ENCODE measurements around the gene DOCK9. TPM values are rescaled to one million over a fixed set of nuclear protein-coding genes. Genes with fewer than 3 reads are reported as not detected.

DOCK9 gene
- total RNA-seq, 1 experiment from 2014 or later = 36.6 TPM

DNA sequence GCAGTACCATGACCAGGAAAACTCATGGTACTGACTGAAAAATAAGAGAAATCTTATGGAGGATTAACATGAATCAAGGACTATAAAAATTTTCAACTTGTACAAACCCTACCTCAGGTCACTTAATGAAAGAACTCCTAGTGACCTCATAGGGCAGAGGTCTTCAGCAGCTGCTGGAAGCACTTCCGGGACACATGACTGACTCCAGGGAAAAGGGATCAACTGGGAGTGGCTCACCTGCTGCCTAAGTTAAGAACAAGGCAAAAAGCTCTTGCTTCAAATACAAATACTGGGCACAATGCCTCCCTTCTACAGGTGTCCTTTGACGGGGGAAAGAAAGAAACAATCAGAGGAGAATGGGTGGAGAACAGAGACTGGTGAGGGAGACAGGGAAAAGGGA, 18.6 kb downstream of the DOCK9 start (continued):
- TF ChIP-seq, protein P1, sequence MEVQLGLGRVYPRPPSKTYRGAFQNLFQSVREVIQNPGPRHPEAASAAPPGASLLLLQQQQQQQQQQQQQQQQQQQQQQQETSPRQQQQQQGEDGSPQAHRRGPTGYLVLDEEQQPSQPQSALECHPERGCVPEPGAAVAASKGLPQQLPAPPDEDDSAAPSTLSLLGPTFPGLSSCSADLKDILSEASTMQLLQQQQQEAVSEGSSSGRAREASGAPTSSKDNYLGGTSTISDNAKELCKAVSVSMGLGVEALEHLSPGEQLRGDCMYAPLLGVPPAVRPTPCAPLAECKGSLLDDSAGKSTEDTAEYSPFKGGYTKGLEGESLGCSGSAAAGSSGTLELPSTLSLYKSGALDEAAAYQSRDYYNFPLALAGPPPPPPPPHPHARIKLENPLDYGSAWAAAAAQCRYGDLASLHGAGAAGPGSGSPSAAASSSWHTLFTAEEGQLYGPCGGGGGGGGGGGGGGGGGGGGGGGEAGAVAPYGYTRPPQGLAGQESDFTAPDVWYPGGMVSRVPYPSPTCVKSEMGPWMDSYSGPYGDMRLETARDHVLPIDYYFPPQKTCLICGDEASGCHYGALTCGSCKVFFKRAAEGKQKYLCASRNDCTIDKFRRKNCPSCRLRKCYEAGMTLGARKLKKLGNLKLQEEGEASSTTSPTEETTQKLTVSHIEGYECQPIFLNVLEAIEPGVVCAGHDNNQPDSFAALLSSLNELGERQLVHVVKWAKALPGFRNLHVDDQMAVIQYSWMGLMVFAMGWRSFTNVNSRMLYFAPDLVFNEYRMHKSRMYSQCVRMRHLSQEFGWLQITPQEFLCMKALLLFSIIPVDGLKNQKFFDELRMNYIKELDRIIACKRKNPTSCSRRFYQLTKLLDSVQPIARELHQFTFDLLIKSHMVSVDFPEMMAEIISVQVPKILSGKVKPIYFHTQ (CRISPR knock-in tag; IDR thresholded peaks at IDR 0.05) = no peak
- no peak for TF ChIP-seq NR3C1 (CRISPR knock-in tag; conservative IDR thresholded peaks at IDR 0.05; ENCODE audit: low read depth)
- no peak for TF ChIP-seq ETV6 (CRISPR knock-in tag; IDR thresholded peaks at IDR 0.05)

DNA sequence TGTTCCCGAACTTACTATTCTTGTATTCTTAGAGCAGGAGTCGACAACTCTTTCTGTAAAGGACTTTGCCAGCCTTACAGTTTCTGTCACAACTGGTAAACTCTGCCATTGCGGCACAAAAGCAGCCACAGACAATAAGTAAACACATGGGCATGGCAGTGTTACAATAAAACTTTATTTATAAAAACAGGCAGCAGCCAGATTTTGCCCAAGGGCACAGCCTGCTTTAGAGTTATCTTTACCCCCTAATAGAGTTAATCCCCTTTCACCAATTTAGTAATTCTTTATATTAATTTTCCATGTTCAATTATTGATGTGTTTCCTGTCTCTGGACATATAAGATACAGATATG, 19.4 kb downstream of the DOCK9 start:
- Mint-ChIP-seq H3K27me3 (ENCODE audit: low read depth) (no peaks in the 10 kb centered on the region), H3K4me3 (no peak overlapping the region), H3K4me1 (peaks cover 16% of the 10 kb centered on the region), H3K9me3 (no peaks in the 10 kb centered on the region), H3K36me3 (no peaks in the 10 kb centered on the region), H3K27ac (no peak overlapping the region)
- ChIA-PET CTCF (no interaction called here), POLR2A (no interaction called here)
- DNase-seq (ENCODE audit: low spot score) (no peak), ATAC-seq (no peak)
- TF ChIP-seq MXD4 (CRISPR knock-in tag; IDR thresholded peaks at IDR 0.05; ENCODE audit: borderline replicate concordance) = no peak
- TF ChIP-seq, protein P2, sequence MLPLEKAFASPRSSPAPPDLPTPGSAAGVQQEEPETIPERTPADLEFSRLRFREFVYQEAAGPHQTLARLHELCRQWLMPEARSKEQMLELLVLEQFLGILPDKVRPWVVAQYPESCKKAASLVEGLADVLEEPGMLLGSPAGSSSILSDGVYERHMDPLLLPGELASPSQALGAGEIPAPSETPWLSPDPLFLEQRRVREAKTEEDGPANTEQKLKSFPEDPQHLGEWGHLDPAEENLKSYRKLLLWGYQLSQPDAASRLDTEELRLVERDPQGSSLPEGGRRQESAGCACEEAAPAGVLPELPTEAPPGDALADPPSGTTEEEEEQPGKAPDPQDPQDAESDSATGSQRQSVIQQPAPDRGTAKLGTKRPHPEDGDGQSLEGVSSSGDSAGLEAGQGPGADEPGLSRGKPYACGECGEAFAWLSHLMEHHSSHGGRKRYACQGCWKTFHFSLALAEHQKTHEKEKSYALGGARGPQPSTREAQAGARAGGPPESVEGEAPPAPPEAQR (CRISPR knock-in tag; IDR thresholded peaks at IDR 0.05) = no peak

DNA sequence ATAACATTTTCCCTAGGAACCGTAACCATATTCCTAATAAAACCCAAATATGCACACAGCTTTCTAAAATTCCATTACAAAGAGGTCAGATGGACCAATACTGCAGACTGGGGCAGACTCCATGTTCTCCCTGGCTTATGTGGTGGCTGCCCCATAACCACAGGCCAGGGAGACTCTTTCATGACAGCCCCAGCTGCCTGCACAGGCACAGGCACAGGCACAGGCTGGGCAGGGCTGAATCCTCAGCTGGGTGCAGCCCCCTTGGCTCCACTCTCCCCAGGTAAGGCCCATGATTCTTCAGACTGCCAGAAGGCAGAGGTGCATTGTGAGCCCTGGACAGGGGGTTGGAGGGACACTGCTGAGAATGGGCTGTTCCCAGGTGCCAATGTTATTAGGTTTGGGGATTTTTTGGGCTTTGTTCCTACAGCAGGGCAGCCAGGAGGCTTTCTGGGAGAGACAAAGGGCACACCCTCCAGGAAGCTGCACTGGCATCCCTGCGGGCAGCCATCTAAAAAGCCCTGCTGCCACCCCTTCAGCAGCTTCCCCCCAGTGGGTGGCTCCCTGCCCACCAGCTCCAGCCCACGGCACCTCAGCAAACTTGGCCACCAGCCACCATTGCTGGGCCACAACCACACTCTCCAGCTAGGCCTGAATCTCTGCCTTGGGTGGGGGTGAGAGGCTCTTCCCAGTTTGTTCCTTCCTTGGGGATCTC, 20.0 kb downstream of the DOCK9 start:
- no peak for DNase-seq (ENCODE audit: low spot score)
- ChIA-PET POLR2A (no interaction called here), CTCF (interaction anchor here (0.7 kb wide), 1 partner anchor 71 kb away, joined by 3 read pairs; no protein-coding TSS in a partner anchor)
- no peaks in the 10 kb centered on the region for H3K27me3 Mint-ChIP-seq (ENCODE audit: low read depth)
- H3K4me3 Mint-ChIP-seq = no peak overlapping the region
- no peak; the same call in 1 of the 2 replicates for ATAC-seq
- H3K9me3 Mint-ChIP-seq = no peaks in the 10 kb centered on the region
- H3K36me3 Mint-ChIP-seq = no peaks in the 10 kb centered on the region
- H3K27ac Mint-ChIP-seq = no peak overlapping the region
- peaks cover 17% of the 10 kb centered on the region for H3K4me1 Mint-ChIP-seq
- TF ChIP-seq ESRRA (CRISPR knock-in tag; IDR thresholded peaks at IDR 0.05; ENCODE audit: borderline replicate concordance) (no peak), HMGA2 (CRISPR knock-in tag; IDR thresholded peaks at IDR 0.05) (no peak), GRHL2 (CRISPR knock-in tag; IDR thresholded peaks at IDR 0.05; ENCODE audit: insufficient replicate concordance, severe bottlenecking) (no peak), ZNF396 (CRISPR knock-in tag; IDR thresholded peaks at IDR 0.05; ENCODE audit: borderline replicate concordance) (no peak), RORB (CRISPR knock-in tag; IDR thresholded peaks at IDR 0.05) (no peak), PRRX2 (CRISPR knock-in tag; IDR thresholded peaks at IDR 0.05) (no peak), JUN (CRISPR knock-in tag; IDR thresholded peaks at IDR 0.05) (no peak), ETV6 (CRISPR knock-in tag; IDR thresholded peaks at IDR 0.05) (no peak), CBFB (CRISPR knock-in tag; IDR thresholded peaks at IDR 0.05; ENCODE audit: low read depth) (no peak), ZNF121 (CRISPR knock-in tag; IDR thresholded peaks at IDR 0.05) (no peak), KAT7 (CRISPR knock-in tag; IDR thresholded peaks at IDR 0.05; ENCODE audit: borderline replicate concordance) (no peak), SMAD3 (CRISPR knock-in tag; IDR thresholded peaks at IDR 0.05; ENCODE audit: borderline replicate concordance) (no peak), RELA (CRISPR knock-in tag; IDR thresholded peaks at IDR 0.05; ENCODE audit: borderline replicate concordance) (no peak)
- TF ChIP-seq, protein P3, sequence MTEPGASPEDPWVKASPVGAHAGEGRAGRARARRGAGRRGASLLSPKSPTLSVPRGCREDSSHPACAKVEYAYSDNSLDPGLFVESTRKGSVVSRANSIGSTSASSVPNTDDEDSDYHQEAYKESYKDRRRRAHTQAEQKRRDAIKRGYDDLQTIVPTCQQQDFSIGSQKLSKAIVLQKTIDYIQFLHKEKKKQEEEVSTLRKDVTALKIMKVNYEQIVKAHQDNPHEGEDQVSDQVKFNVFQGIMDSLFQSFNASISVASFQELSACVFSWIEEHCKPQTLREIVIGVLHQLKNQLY (CRISPR knock-in tag; IDR thresholded peaks at IDR 0.05) = no peak
- TF ChIP-seq, protein P4, sequence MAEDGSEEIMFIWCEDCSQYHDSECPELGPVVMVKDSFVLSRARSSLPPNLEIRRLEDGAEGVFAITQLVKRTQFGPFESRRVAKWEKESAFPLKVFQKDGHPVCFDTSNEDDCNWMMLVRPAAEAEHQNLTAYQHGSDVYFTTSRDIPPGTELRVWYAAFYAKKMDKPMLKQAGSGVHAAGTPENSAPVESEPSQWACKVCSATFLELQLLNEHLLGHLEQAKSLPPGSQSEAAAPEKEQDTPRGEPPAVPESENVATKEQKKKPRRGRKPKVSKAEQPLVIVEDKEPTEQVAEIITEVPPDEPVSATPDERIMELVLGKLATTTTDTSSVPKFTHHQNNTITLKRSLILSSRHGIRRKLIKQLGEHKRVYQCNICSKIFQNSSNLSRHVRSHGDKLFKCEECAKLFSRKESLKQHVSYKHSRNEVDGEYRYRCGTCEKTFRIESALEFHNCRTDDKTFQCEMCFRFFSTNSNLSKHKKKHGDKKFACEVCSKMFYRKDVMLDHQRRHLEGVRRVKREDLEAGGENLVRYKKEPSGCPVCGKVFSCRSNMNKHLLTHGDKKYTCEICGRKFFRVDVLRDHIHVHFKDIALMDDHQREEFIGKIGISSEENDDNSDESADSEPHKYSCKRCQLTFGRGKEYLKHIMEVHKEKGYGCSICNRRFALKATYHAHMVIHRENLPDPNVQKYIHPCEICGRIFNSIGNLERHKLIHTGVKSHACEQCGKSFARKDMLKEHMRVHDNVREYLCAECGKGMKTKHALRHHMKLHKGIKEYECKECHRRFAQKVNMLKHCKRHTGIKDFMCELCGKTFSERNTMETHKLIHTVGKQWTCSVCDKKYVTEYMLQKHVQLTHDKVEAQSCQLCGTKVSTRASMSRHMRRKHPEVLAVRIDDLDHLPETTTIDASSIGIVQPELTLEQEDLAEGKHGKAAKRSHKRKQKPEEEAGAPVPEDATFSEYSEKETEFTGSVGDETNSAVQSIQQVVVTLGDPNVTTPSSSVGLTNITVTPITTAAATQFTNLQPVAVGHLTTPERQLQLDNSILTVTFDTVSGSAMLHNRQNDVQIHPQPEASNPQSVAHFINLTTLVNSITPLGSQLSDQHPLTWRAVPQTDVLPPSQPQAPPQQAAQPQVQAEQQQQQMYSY (CRISPR knock-in tag; IDR thresholded peaks at IDR 0.05) = no peak
- TF ChIP-seq, protein P5, sequence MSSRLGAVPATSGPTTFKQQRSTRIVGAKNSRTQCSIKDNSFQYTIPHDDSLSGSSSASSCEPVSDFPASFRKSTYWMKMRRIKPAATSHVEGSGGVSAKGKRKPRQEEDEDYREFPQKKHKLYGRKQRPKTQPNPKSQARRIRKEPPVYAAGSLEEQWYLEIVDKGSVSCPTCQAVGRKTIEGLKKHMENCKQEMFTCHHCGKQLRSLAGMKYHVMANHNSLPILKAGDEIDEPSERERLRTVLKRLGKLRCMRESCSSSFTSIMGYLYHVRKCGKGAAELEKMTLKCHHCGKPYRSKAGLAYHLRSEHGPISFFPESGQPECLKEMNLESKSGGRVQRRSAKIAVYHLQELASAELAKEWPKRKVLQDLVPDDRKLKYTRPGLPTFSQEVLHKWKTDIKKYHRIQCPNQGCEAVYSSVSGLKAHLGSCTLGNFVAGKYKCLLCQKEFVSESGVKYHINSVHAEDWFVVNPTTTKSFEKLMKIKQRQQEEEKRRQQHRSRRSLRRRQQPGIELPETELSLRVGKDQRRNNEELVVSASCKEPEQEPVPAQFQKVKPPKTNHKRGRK (CRISPR knock-in tag; IDR thresholded peaks at IDR 0.05; ENCODE audit: borderline replicate concordance) = no peak

All from WTC11 (cell line).